HEK293 (cell line): ENCODE results near the gene DEUP1.

ENCODE experiments used
- CTCF ChIA-PET: fragments of 350-600 bp; formaldehyde crosslinking; extraction: SDS; loops from one replicate; lab custom pipeline; 2021; ENCODE audit warnings: antibody characterized with exemption; lab: Yijun Ruan, JAX
- POLR2A ChIA-PET: fragments of 300-600 bp; formaldehyde crosslinking; extraction: SDS; loops from one replicate; lab custom pipeline; 2020; ENCODE audit warnings: antibody characterized with exemption, inconsistent platforms; lab: Yijun Ruan, JAX
- H3K27ac ChIP-seq: fragments of 200-500 bp; sonication (Bioruptor generic); 2 replicates; pipeline ENCODE4 v1.5.1; 2014; ENCODE audit warnings: low read depth, low read length, control low read depth, inconsistent platforms; ENCODE audit errors: extremely low read depth
- H3K36me3 ChIP-seq, 2 experiments: fragments of 200-500 bp in 1 of 2; sonication (Bioruptor generic) in 1 of 2; 1 replicate in 1 of 2; 2 replicates in 1 of 2; pipeline ENCODE4 v1.5.1; 2014 to 2017; ENCODE audit warnings: inconsistent platforms in 2 of 2, low read length in 2 of 2; ENCODE audit not compliant: control insufficient read depth in 2 of 2, insufficient read depth in 1 of 2
- H3K4me1 ChIP-seq: fragments of 200-500 bp; sonication (Bioruptor generic); 2 replicates; pipeline ENCODE4 v1.5.1; 2014; ENCODE audit warnings: mild to moderate bottlenecking, low read length, inconsistent platforms; ENCODE audit not compliant: control insufficient read depth, insufficient read depth
- H3K4me3 ChIP-seq: 2 replicates; pipeline ENCODE4 v1.5.1; 2011; ENCODE audit warnings: low read depth, mild to moderate bottlenecking, control low read depth, low read length, moderate library complexity
- H3K9me3 ChIP-seq: fragments of 200-500 bp; sonication (Bioruptor generic); 2 replicates; pipeline ENCODE4 v1.5.1; 2014; ENCODE audit warnings: low read depth, low read length, inconsistent platforms; ENCODE audit not compliant: control insufficient read depth, insufficient read depth
- AEBP2 ChIP-seq: fragments of 450-650 bp; formaldehyde crosslinking; IDR thresholded peaks from 2 replicates; pipeline ENCODE4 v1.5.1; 2016; ENCODE audit warnings: missing biosample characterization, missing genetic modification characterization, borderline replicate concordance
- ATF2 ChIP-seq: fragments of 450-650 bp; formaldehyde crosslinking; IDR thresholded peaks from 2 replicates; pipeline ENCODE4 v1.5.1; 2016; ENCODE audit warnings: missing biosample characterization, missing genetic modification characterization, low read depth
- CTCF ChIP-seq: fragments of 450-650 bp; formaldehyde crosslinking; IDR thresholded peaks from 2 replicates; pipeline ENCODE4 v1.5.1; 2016; ENCODE audit warnings: missing biosample characterization, missing genetic modification characterization
- EGR2 ChIP-seq: fragments of 450-650 bp; formaldehyde crosslinking; IDR thresholded peaks from 2 replicates; pipeline ENCODE4 v1.5.1; 2016; ENCODE audit warnings: low read depth, missing biosample characterization, missing genetic modification characterization
- FEZF1 ChIP-seq: fragments of 450-650 bp; formaldehyde crosslinking; IDR thresholded peaks from 2 replicates; pipeline ENCODE4 v1.5.1; 2016; ENCODE audit warnings: missing biosample characterization, missing genetic modification characterization
- GLIS1 ChIP-seq: fragments of 450-650 bp; formaldehyde crosslinking; IDR thresholded peaks from 2 replicates; pipeline ENCODE4 v1.5.1; 2016; ENCODE audit warnings: missing biosample characterization, missing genetic modification characterization
- REPIN1 ChIP-seq: fragments of 450-650 bp; formaldehyde crosslinking; IDR thresholded peaks from 2 replicates; pipeline ENCODE4 v1.5.1; 2017; ENCODE audit warnings: missing biosample characterization, missing genetic modification characterization, low read depth
- SCRT2 ChIP-seq: fragments of 450-650 bp; formaldehyde crosslinking; IDR thresholded peaks from 2 replicates; pipeline ENCODE4 v1.5.1; 2016; ENCODE audit warnings: missing biosample characterization, missing genetic modification characterization
- SP2 ChIP-seq: fragments of 450-650 bp; formaldehyde crosslinking; IDR thresholded peaks from 2 replicates; pipeline ENCODE4 v1.5.1; 2016; ENCODE audit warnings: missing biosample characterization, missing genetic modification characterization
- ZBTB17 ChIP-seq: fragments of 450-650 bp; formaldehyde crosslinking; IDR thresholded peaks from 2 replicates; pipeline ENCODE4 v1.5.1; 2016; ENCODE audit warnings: missing biosample characterization, missing genetic modification characterization
- ZBTB8A ChIP-seq: fragments of 450-650 bp; formaldehyde crosslinking; IDR thresholded peaks from 2 replicates; pipeline ENCODE4 v1.5.1; 2016; ENCODE audit warnings: missing biosample characterization, missing genetic modification characterization
- ZFHX2 ChIP-seq: fragments of 450-650 bp; formaldehyde crosslinking; conservative IDR thresholded peaks from 2 replicates; pipeline ENCODE4 v1.5.1; 2016; ENCODE audit warnings: missing biosample characterization, missing genetic modification characterization
- ZFP69B ChIP-seq: fragments of 450-650 bp; formaldehyde crosslinking; IDR thresholded peaks from 2 replicates; pipeline ENCODE4 v1.5.1; 2016; ENCODE audit warnings: missing biosample characterization, missing genetic modification characterization
- ZIC2 ChIP-seq: fragments of 450-650 bp; formaldehyde crosslinking; IDR thresholded peaks from 2 replicates; pipeline ENCODE4 v1.5.1; 2016; ENCODE audit warnings: missing biosample characterization, missing genetic modification characterization
- ZNF10 ChIP-seq: fragments of 450-650 bp; formaldehyde crosslinking; IDR thresholded peaks from 2 replicates; pipeline ENCODE4 v1.5.1; 2017; ENCODE audit warnings: missing biosample characterization, missing genetic modification characterization
- ZNF169 ChIP-seq: fragments of 450-650 bp; formaldehyde crosslinking; IDR thresholded peaks from 2 replicates; pipeline ENCODE4 v1.5.1; 2016; ENCODE audit warnings: missing biosample characterization, missing genetic modification characterization
- ZNF529 ChIP-seq: fragments of 450-650 bp; formaldehyde crosslinking; IDR thresholded peaks from 2 replicates; pipeline ENCODE4 v1.5.1; 2017; ENCODE audit warnings: missing genetic modification characterization, missing biosample characterization; ENCODE audit not compliant: insufficient replicate concordance
- ZNF548 ChIP-seq: fragments of 450-650 bp; formaldehyde crosslinking; IDR thresholded peaks from 2 replicates; pipeline ENCODE4 v1.5.1; 2016; ENCODE audit warnings: missing biosample characterization, missing genetic modification characterization
- ZNF580 ChIP-seq: fragments of 450-650 bp; formaldehyde crosslinking; IDR thresholded peaks from 2 replicates; pipeline ENCODE4 v1.5.1; 2016; ENCODE audit warnings: missing biosample characterization, missing genetic modification characterization
- ZNF596 ChIP-seq: fragments of 450-650 bp; IDR thresholded peaks from 2 replicates; pipeline ENCODE4 v1.5.0; 2018; ENCODE audit warnings: missing biosample characterization, mild to moderate bottlenecking, missing genetic modification characterization, moderate library complexity
- ZNF600 ChIP-seq: fragments of 450-650 bp; formaldehyde crosslinking; IDR thresholded peaks from 2 replicates; pipeline ENCODE4 v1.5.1; 2016; ENCODE audit warnings: missing biosample characterization, missing genetic modification characterization
- ZNF658 ChIP-seq: fragments of 450-650 bp; formaldehyde crosslinking; IDR thresholded peaks from 2 replicates; pipeline ENCODE4; 2016; ENCODE audit warnings: missing biosample characterization, missing genetic modification characterization
- ZSCAN16 ChIP-seq: fragments of 450-650 bp; formaldehyde crosslinking; IDR thresholded peaks from 2 replicates; pipeline ENCODE4 v1.5.1; 2016; ENCODE audit warnings: missing biosample characterization, missing genetic modification characterization
- ZXDB ChIP-seq: fragments of 450-650 bp; formaldehyde crosslinking; IDR thresholded peaks from 2 replicates; pipeline ENCODE4 v1.5.1; 2016; ENCODE audit warnings: missing biosample characterization, missing genetic modification characterization
- TF ChIP-seq, protein P1 (sequence below): fragments of 450-650 bp; formaldehyde crosslinking; IDR thresholded peaks from 2 replicates; pipeline ENCODE4 v1.5.1; 2016; ENCODE audit warnings: missing biosample characterization, missing genetic modification characterization
- TF ChIP-seq, protein P2 (sequence below): fragments of 450-650 bp; formaldehyde crosslinking; IDR thresholded peaks from 2 replicates; pipeline ENCODE4 v1.5.1; 2017; ENCODE audit warnings: missing biosample characterization, missing genetic modification characterization
- TF ChIP-seq, protein P3 (sequence below): fragments of 450-650 bp; formaldehyde crosslinking; IDR thresholded peaks from 2 replicates; pipeline ENCODE4 v1.5.1; 2016; ENCODE audit warnings: missing biosample characterization, missing genetic modification characterization

Gene DEUP1

GRCh38 chr11:93487032-93487483, 156.5 kb downstream of the DEUP1 start:
- peaks cover 0 to 5% of the 10 kb centered on the region in 2 experiments; a peak in 1 of 3 replicates for H3K36me3 ChIP-seq
- H3K9me3 ChIP-seq, result no peaks in the 10 kb centered on the region
- H3K27ac ChIP-seq, result no peak overlapping the region
- POLR2A ChIA-PET, result no interaction called here
- peaks cover 2% of the 10 kb centered on the region; the same call in 1 of the 2 replicates for H3K4me1 ChIP-seq
- TF ChIP-seq ZNF10, result no peak
- TF ChIP-seq ZNF580 (tag by site-specific recombination), result no peak
- no peak for TF ChIP-seq ZSCAN16 (tag by site-specific recombination)
- no peak for TF ChIP-seq ZNF548 (tag by site-specific recombination)
- 0 out of 2 replicates have a peak, but pooled peaks have one; percentile 16 for TF ChIP-seq ZNF600 (tag by site-specific recombination)
- peak; percentile 68 for TF ChIP-seq GLIS1 (tag by site-specific recombination)
- TF ChIP-seq SCRT2 (tag by site-specific recombination), result 0 out of 2 replicates have a peak, but pooled peaks have one; percentile 32
- 0 out of 2 replicates have a peak, but pooled peaks have one; percentile 12 for TF ChIP-seq FEZF1 (tag by site-specific recombination)
- no peak for TF ChIP-seq ZXDB (tag by site-specific recombination)
- TF ChIP-seq, protein P1, sequence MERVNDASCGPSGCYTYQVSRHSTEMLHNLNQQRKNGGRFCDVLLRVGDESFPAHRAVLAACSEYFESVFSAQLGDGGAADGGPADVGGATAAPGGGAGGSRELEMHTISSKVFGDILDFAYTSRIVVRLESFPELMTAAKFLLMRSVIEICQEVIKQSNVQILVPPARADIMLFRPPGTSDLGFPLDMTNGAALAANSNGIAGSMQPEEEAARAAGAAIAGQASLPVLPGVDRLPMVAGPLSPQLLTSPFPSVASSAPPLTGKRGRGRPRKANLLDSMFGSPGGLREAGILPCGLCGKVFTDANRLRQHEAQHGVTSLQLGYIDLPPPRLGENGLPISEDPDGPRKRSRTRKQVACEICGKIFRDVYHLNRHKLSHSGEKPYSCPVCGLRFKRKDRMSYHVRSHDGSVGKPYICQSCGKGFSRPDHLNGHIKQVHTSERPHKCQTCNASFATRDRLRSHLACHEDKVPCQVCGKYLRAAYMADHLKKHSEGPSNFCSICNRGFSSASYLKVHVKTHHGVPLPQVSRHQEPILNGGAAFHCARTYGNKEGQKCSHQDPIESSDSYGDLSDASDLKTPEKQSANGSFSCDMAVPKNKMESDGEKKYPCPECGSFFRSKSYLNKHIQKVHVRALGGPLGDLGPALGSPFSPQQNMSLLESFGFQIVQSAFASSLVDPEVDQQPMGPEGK (tag by site-specific recombination), result no peak
- TF ChIP-seq ZNF596 (tag by site-specific recombination), result no peak
- peak; percentile 47; the same call in 1 of the 2 replicates for TF ChIP-seq EGR2 (tag by site-specific recombination)
- TF ChIP-seq ZBTB17 (tag by site-specific recombination), result no peak
- TF ChIP-seq, protein P2, sequence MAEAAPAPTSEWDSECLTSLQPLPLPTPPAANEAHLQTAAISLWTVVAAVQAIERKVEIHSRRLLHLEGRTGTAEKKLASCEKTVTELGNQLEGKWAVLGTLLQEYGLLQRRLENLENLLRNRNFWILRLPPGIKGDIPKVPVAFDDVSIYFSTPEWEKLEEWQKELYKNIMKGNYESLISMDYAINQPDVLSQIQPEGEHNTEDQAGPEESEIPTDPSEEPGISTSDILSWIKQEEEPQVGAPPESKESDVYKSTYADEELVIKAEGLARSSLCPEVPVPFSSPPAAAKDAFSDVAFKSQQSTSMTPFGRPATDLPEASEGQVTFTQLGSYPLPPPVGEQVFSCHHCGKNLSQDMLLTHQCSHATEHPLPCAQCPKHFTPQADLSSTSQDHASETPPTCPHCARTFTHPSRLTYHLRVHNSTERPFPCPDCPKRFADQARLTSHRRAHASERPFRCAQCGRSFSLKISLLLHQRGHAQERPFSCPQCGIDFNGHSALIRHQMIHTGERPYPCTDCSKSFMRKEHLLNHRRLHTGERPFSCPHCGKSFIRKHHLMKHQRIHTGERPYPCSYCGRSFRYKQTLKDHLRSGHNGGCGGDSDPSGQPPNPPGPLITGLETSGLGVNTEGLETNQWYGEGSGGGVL (tag by site-specific recombination), result peak; percentile 45; the same call in 1 of the 2 replicates
- no peak for TF ChIP-seq ZFP69B (tag by site-specific recombination)
- TF ChIP-seq CTCF (tag by site-specific recombination), result no peak
- TF ChIP-seq REPIN1 (tag by site-specific recombination), result no peak
- TF ChIP-seq ZFHX2 (tag by site-specific recombination), result peak; percentile 46
- no peak for TF ChIP-seq AEBP2
- TF ChIP-seq ZBTB8A, result no peak
- TF ChIP-seq ZNF529, result no peak
- no peak for TF ChIP-seq SP2 (tag by site-specific recombination)
- TF ChIP-seq, protein P3, sequence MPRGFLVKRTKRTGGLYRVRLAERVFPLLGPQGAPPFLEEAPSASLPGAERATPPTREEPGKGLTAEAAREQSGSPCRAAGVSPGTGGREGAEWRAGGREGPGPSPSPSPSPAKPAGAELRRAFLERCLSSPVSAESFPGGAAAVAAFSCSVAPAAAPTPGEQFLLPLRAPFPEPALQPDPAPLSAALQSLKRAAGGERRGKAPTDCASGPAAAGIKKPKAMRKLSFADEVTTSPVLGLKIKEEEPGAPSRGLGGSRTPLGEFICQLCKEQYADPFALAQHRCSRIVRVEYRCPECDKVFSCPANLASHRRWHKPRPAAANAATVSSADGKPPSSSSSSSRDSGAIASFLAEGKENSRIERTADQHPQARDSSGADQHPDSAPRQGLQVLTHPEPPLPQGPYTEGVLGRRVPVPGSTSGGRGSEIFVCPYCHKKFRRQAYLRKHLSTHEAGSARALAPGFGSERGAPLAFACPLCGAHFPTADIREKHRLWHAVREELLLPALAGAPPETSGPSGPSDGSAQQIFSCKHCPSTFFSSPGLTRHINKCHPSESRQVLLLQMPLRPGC (tag by site-specific recombination), result no peak
- no peak for TF ChIP-seq ATF2
- TF ChIP-seq ZNF658 (tag by site-specific recombination), result no peak
- TF ChIP-seq ZIC2 (tag by site-specific recombination), result peak; percentile 100
- TF ChIP-seq ZNF169 (tag by site-specific recombination), result no peak
- CTCF ChIA-PET, result no interaction called here
- H3K4me3 ChIP-seq, result no peak overlapping the region
